Measurements from ENCODE around the gene IFNA7. TPM values are rescaled to one million over a fixed set of nuclear protein-coding genes. Genes with fewer than 3 reads are reported as not detected.
"Not testable (repeated sequence)": the region's sequence is repeated elsewhere in the genome, so short reads cannot be mapped to it uniquely, and the experiment has no call there.

Gene IFNA7
- total RNA-seq, 5 donors from 2014 or later (not counting 1 experiment from before 2014, with no cell fraction given), result not detected

GRCh38 chr9:21194867-21195776 lies 6.9 kb downstream of the IFNA7 start:
- WGBS (ENCODE audit: insufficient coverage), result 0% methylated on average over 1 of the region's 6 CpGs
- CTCF ChIA-PET, result interaction anchor here (0.5 to 1.4 kb wide), 16 partner anchors 9 to 1882 kb away, joined by 3 to 6 read pairs (median 3); no protein-coding TSS in a partner anchor
- H3K36me3 ChIP-seq (ENCODE audit: control insufficient read depth in 2 of 2, extremely low read depth in 1 of 2, insufficient read depth in 1 of 2, low read length in 1 of 2); H3K4me1 ChIP-seq (ENCODE audit: control insufficient read depth in 1 of 2, extremely low read depth in 1 of 2, insufficient read depth in 2 of 2, low read length in 2 of 2); H3K27ac ChIP-seq (ENCODE audit: low read length); H3K4me1 Mint-ChIP-seq; H3K36me3 Mint-ChIP-seq; H3K4me3 ChIP-seq (ENCODE audit: control insufficient read depth in 1 of 2, extremely low read depth in 1 of 2, low read length in 1 of 2); H3K9me3 ChIP-seq; H3K9me3 Mint-ChIP-seq; POLR2A ChIA-PET: not testable (repeated sequence)
- Mint-ChIP-seq H3K27me3 (peaks cover 0 to 11% of the 10 kb centered on the region in 2 donors), H3K4me3 (peak overlapping the region; percentile 22 to 49 (median 37)), H3K27ac (peak overlapping the region in 1 of 2 donors; percentile 62)
- DNase-seq (peak in 26 of 35 experiments; percentile 12 to 43 (median 20)), ATAC-seq (replicated peaks in 1 of 4) (peak; percentile 80 to 95 (median 89))
- peaks cover 0 to 11% of the 10 kb centered on the region in 2 experiments for H3K27me3 ChIP-seq (replicated peaks in 1 of 2; ENCODE audit: control insufficient read depth in 2 of 2, extremely low read depth in 1 of 2, insufficient read depth in 2 of 2, low read length in 1 of 2)

- H3K27ac Mint-ChIP-seq; DNase-seq; H3K9me3 Mint-ChIP-seq; CTCF ChIA-PET; H3K27ac ChIP-seq (ENCODE audit: low read length); POLR2A ChIA-PET; H3K4me1 ChIP-seq (ENCODE audit: control insufficient read depth in 1 of 2, extremely low read depth in 1 of 2, insufficient read depth in 2 of 2, low read length in 2 of 2); H3K4me3 Mint-ChIP-seq; H3K36me3 Mint-ChIP-seq; H3K9me3 ChIP-seq; H3K4me3 ChIP-seq (ENCODE audit: control insufficient read depth in 1 of 2, extremely low read depth in 1 of 2, low read length in 1 of 2); H3K36me3 ChIP-seq (ENCODE audit: control insufficient read depth in 2 of 2, extremely low read depth in 1 of 2, insufficient read depth in 1 of 2, low read length in 1 of 2); H3K27me3 ChIP-seq (replicated peaks in 1 of 2; ENCODE audit: control insufficient read depth in 2 of 2, extremely low read depth in 1 of 2, insufficient read depth in 2 of 2, low read length in 1 of 2); ATAC-seq (replicated peaks in 1 of 4); H3K27me3 Mint-ChIP-seq: not testable (repeated sequence)
- no CpG with 5 or more reads among the region's 3 CpGs for WGBS (ENCODE audit: insufficient coverage)
- peaks cover 6 to 14% (median 8%) of the 10 kb centered on the region in 3 donors for H3K4me1 Mint-ChIP-seq
Measured at GRCh38 chr9:21187487-21187886, 14.5 kb downstream of the IFNA7 start, which contains the start of gene IFNA4. TSS of gene IFNA4 (minus strand) at chr9:21187587. CDS start at chr9:21187531, 56 bp downstream.

GRCh38 chr9:21182810-21183736 lies 18.9 kb downstream of the IFNA7 start:
- H3K9me3 Mint-ChIP-seq; H3K36me3 ChIP-seq (ENCODE audit: control insufficient read depth in 2 of 2, extremely low read depth in 1 of 2, insufficient read depth in 1 of 2, low read length in 1 of 2); H3K27ac ChIP-seq (ENCODE audit: low read length); H3K9me3 ChIP-seq; H3K27me3 Mint-ChIP-seq; H3K36me3 Mint-ChIP-seq; H3K4me3 ChIP-seq (ENCODE audit: control insufficient read depth in 1 of 2, extremely low read depth in 1 of 2, low read length in 1 of 2); H3K27me3 ChIP-seq (replicated peaks in 1 of 2; ENCODE audit: control insufficient read depth in 2 of 2, extremely low read depth in 1 of 2, insufficient read depth in 2 of 2, low read length in 1 of 2); H3K4me1 ChIP-seq (ENCODE audit: control insufficient read depth in 1 of 2, extremely low read depth in 1 of 2, insufficient read depth in 2 of 2, low read length in 2 of 2): not testable (repeated sequence)
- peak overlapping the region in 1 of 3 donors; percentile 2 for H3K4me3 Mint-ChIP-seq
- no CpG with 5 or more reads among the region's 4 CpGs for WGBS (ENCODE audit: insufficient coverage)
- ChIA-PET CTCF (interaction anchor here (0.6 to 2.1 kb wide), 14 partner anchors 9 to 1255 kb away, joined by 3 to 6 read pairs (median 4); no protein-coding TSS in a partner anchor), POLR2A (interaction anchor here in 1 of 2 donors (0.6 kb wide), 1 partner anchor 397 kb away, joined by 6 read pairs; no protein-coding TSS in a partner anchor)
- DNase-seq, result peak in 10 of 35 experiments; percentile 3 to 39 (median 16)
- H3K4me1 Mint-ChIP-seq, result peaks cover 6 to 14% (median 8%) of the 10 kb centered on the region in 3 donors
- H3K27ac Mint-ChIP-seq, result peak overlapping the region; percentile 6 to 62
- peak; percentile 61 to 85 (median 80) for ATAC-seq (replicated peaks in 1 of 4)

- Mint-ChIP-seq H3K27ac (no peak overlapping the region), H3K4me1 (no peaks in the 10 kb centered on the region), H3K27me3 (peaks cover 0 to 5% of the 10 kb centered on the region in 2 donors), H3K9me3 (no peaks in the 10 kb centered on the region), H3K4me3 (no peak overlapping the region), H3K36me3 (no peaks in the 10 kb centered on the region)
- Histone ChIP-seq H3K4me3 (ENCODE audit: control insufficient read depth in 1 of 2, extremely low read depth in 1 of 2, low read length in 1 of 2) (no peak overlapping the region), H3K27me3 (replicated peaks in 1 of 2; ENCODE audit: control insufficient read depth in 2 of 2, extremely low read depth in 1 of 2, insufficient read depth in 2 of 2, low read length in 1 of 2) (no peaks in the 10 kb centered on the region), H3K36me3 (ENCODE audit: control insufficient read depth in 2 of 2, extremely low read depth in 1 of 2, insufficient read depth in 1 of 2, low read length in 1 of 2) (no peaks in the 10 kb centered on the region), H3K4me1 (ENCODE audit: control insufficient read depth in 1 of 2, extremely low read depth in 1 of 2, insufficient read depth in 2 of 2, low read length in 2 of 2) (no peaks in the 10 kb centered on the region), H3K9me3 (no peaks in the 10 kb centered on the region), H3K27ac (ENCODE audit: low read length) (no peak overlapping the region)
- no peak for ATAC-seq (replicated peaks in 1 of 4)
- DNase-seq, result no peak
- POLR2A ChIA-PET, result no interaction called here
- CTCF ChIA-PET, result interaction anchor here in 1 of 2 donors (1.3 kb wide), 1 partner anchor 8 kb away, joined by 6 read pairs; no protein-coding TSS in a partner anchor
- WGBS (ENCODE audit: insufficient coverage), result no CpG with 5 or more reads among the region's 2 CpGs
Measured at GRCh38 chr9:21174671-21175070, 27.3 kb downstream of the IFNA7 start.

GRCh38 chr9:21172156-21172555 lies 29.8 kb downstream of the IFNA7 start:
- no peaks in the 10 kb centered on the region for H3K36me3 ChIP-seq (ENCODE audit: control insufficient read depth in 2 of 2, extremely low read depth in 1 of 2, insufficient read depth in 1 of 2, low read length in 1 of 2)
- no peaks in the 10 kb centered on the region for H3K27me3 ChIP-seq (replicated peaks in 1 of 2; ENCODE audit: control insufficient read depth in 2 of 2, extremely low read depth in 1 of 2, insufficient read depth in 2 of 2, low read length in 1 of 2)
- no peaks in the 10 kb centered on the region for H3K4me1 ChIP-seq (ENCODE audit: control insufficient read depth in 1 of 2, extremely low read depth in 1 of 2, insufficient read depth in 2 of 2, low read length in 2 of 2)
- Mint-ChIP-seq H3K36me3 (no peaks in the 10 kb centered on the region), H3K27ac (no peak overlapping the region), H3K27me3 (peaks cover 0 to 5% of the 10 kb centered on the region in 2 donors), H3K4me3 (no peak overlapping the region), H3K9me3 (no peaks in the 10 kb centered on the region), H3K4me1 (no peaks in the 10 kb centered on the region)
- H3K27ac ChIP-seq (ENCODE audit: low read length), result no peak overlapping the region
- ChIA-PET POLR2A (no interaction called here), CTCF (no interaction called here)
- DNase-seq, result no peak
- ATAC-seq (replicated peaks in 1 of 4), result no peak
- no peaks in the 10 kb centered on the region for H3K9me3 ChIP-seq
- no peak overlapping the region for H3K4me3 ChIP-seq (ENCODE audit: control insufficient read depth in 1 of 2, extremely low read depth in 1 of 2, low read length in 1 of 2)
- no CpG with 5 or more reads among the region's 3 CpGs for WGBS (ENCODE audit: insufficient coverage)

GRCh38 chr9:21171351-21171750 lies 30.7 kb downstream of the IFNA7 start:
- peaks cover 0 to 4% of the 10 kb centered on the region in 2 donors for H3K27me3 Mint-ChIP-seq
- no peaks in the 10 kb centered on the region for H3K4me1 ChIP-seq (ENCODE audit: control insufficient read depth in 1 of 2, extremely low read depth in 1 of 2, insufficient read depth in 2 of 2, low read length in 2 of 2)
- DNase-seq (no peak), ATAC-seq (replicated peaks in 1 of 4) (no peak)
- no peak overlapping the region for H3K27ac ChIP-seq (ENCODE audit: low read length)
- ChIA-PET POLR2A (no interaction called here), CTCF (no interaction called here)
- no peak overlapping the region for H3K27ac Mint-ChIP-seq
- H3K9me3 Mint-ChIP-seq, result no peaks in the 10 kb centered on the region
- H3K4me3 Mint-ChIP-seq, result no peak overlapping the region
- H3K9me3 ChIP-seq, result no peaks in the 10 kb centered on the region
- H3K4me3 ChIP-seq (ENCODE audit: control insufficient read depth in 1 of 2, extremely low read depth in 1 of 2, low read length in 1 of 2), result no peak overlapping the region
- no peaks in the 10 kb centered on the region for H3K27me3 ChIP-seq (replicated peaks in 1 of 2; ENCODE audit: control insufficient read depth in 2 of 2, extremely low read depth in 1 of 2, insufficient read depth in 2 of 2, low read length in 1 of 2)
- no peaks in the 10 kb centered on the region for H3K36me3 Mint-ChIP-seq
- WGBS (ENCODE audit: insufficient coverage), result no CpG with 5 or more reads among the region's 1 CpG
- H3K4me1 Mint-ChIP-seq, result no peaks in the 10 kb centered on the region
- no peaks in the 10 kb centered on the region for H3K36me3 ChIP-seq (ENCODE audit: control insufficient read depth in 2 of 2, extremely low read depth in 1 of 2, insufficient read depth in 1 of 2, low read length in 1 of 2)

Data from T-cell (primary cell).